Transverse colon (tissue), 4 donors: ENCODE data around the gene RAPGEF6. TPM values are rescaled to one million over a fixed set of nuclear protein-coding genes. Genes with fewer than 3 reads are reported as not detected.

ENCODE experiments used
- DNase-seq: peaks from one replicate; pipeline ENCODE4 v3.0.0-alpha.2; 2019
- H3K27ac ChIP-seq, 4 donors: fragments of 200-600 bp; sonication (generic); 2 replicates each; pipeline ENCODE4 v1.5.1; 2016 to 2018; ENCODE audit warnings: inconsistent platforms in 4 of 4
- H3K27me3 ChIP-seq: fragments of 200-600 bp; sonication (generic); 2 replicates; pipeline ENCODE4 v1.5.1; 2017; ENCODE audit warnings: inconsistent platforms
- H3K36me3 ChIP-seq, 4 donors: fragments of 200-600 bp; sonication (generic); 2 replicates each; pipeline ENCODE4 v1.5.1; 2017 to 2019; ENCODE audit warnings: inconsistent platforms in 4 of 4
- H3K4me1 ChIP-seq, 4 donors: fragments of 200-600 bp; sonication (generic); 2 replicates each; pipeline ENCODE4 v1.5.1; 2017 to 2020; ENCODE audit warnings: inconsistent platforms in 4 of 4
- H3K4me3 ChIP-seq, 4 donors: fragments of 200-600 bp; sonication (generic); 1 replicate in 1 of 4; 2 replicates in 3 of 4; pipeline versions ENCODE4 v1.5.1 to v1.6.1; 2017 to 2019; ENCODE audit warnings: inconsistent platforms in 4 of 4
- H3K9me3 ChIP-seq, 2 donors: fragments of 200-600 bp; sonication (generic); 2 replicates each; pipeline ENCODE4 v1.5.1; 2017 to 2019; ENCODE audit warnings: inconsistent platforms in 2 of 2
- CTCF ChIP-seq, 5 experiments: fragments of 200-600 bp in 3 of 5; fragments of 450-650 bp in 2 of 5; sonication (generic) in 3 of 5; IDR thresholded peaks; 1 replicate in 2 of 5; 2 replicates in 3 of 5; pipeline ENCODE4 v1.5.1; 2016 to 2017; ENCODE audit warnings: antibody characterized with exemption in 5 of 5, inconsistent platforms in 3 of 5, mild to moderate bottlenecking in 2 of 5, moderate library complexity in 1 of 5
- EP300 ChIP-seq: sonication (generic); formaldehyde crosslinking; IDR thresholded peaks from one replicate; pipeline ENCODE4 v1.6.1; 2017; ENCODE audit warnings: antibody characterized with exemption, low read depth
- POLR2A ChIP-seq: fragments of 450-650 bp; IDR thresholded peaks from one replicate; pipeline ENCODE4 v1.6.1; 2016; ENCODE audit warnings: antibody characterized with exemption, mild to moderate bottlenecking, moderate library complexity
- POLR2AphosphoS5 ChIP-seq, 3 donors: sonication (generic); formaldehyde crosslinking; IDR thresholded peaks; one replicate each; pipeline ENCODE4 v1.6.1; 2016; ENCODE audit warnings: antibody characterized with exemption in 3 of 3
- WGBS, 2 donors: methylation state at CpG; one replicate each; pipeline ENCODE4 v1.1.5; 2018; ENCODE audit warnings: low coverage in 1 of 2; 5-methylcytosine and 5-hydroxymethylcytosine counted together
- in situ Hi-C, 4 donors: fragments of 200-750 bp; cut with MboI; loops; one replicate each; pipeline versions ENCODE4 v1.15.0 to v1.15.1; 2017; ENCODE audit warnings: low sequenced_read_pairs in 3 of 4, low pct_ligation_motif_present in 1 of 4, low pct_unique_long_range_greater_than_20kb in 1 of 4
- intact Hi-C: fragments of 100-400 bp; cut with DNase I; formaldehyde crosslinking; loops from one replicate; pipeline ENCODE4 v1.15.1; 2023; ENCODE audit warnings: low total_unique reads
- total RNA-seq, 4 donors: library from RNA; depleted of rRNA; stranded (reverse); fragments of >200 nt; gene quantifications; one replicate each; pipeline ENCODE4 v1.1.0, GENCODE V29; 2016

The RAPGEF6 gene
- total RNA-seq, 4 donors from 2014 or later, result 21.3 to 40.3 (median 35.9) TPM

- no peak for DNase-seq
- TF ChIP-seq POLR2A, result no peak
- no peak for TF ChIP-seq POLR2AphosphoS5 (IDR thresholded peaks at IDR 0.05)
- TF ChIP-seq CTCF (IDR thresholded peaks at IDR 0.05), result no peak
- TF ChIP-seq EP300, result no peak
- Histone ChIP-seq H3K4me1 (no peaks in the 10 kb centered on the region), H3K36me3 (no peaks in the 10 kb centered on the region), H3K9me3 (no peaks in the 10 kb centered on the region), H3K4me3 (no peak overlapping the region), H3K27me3 (no peaks in the 10 kb centered on the region), H3K27ac (no peak overlapping the region)
- intact Hi-C loops (no loop called here), in situ Hi-C loops (no loop called here)
- WGBS, 2 donors, result 99 to 100% methylated on average over 7 to 8 of the region's 8 CpGs
Measured at GRCh38 chr5:131575660-131576227, 59.3 kb downstream of the RAPGEF6 start.

GRCh38 chr5:131571669-131572168, 63.3 kb downstream of the RAPGEF6 start:
- no peak for DNase-seq
- WGBS, 2 donors, result 97 to 98% methylated on average over 7 to 9 of the region's 9 CpGs

GRCh38 chr5:131570757-131571156, 64.3 kb downstream of the RAPGEF6 start:
- H3K4me3 ChIP-seq, result no peak overlapping the region
- in situ Hi-C loops (no loop called here), intact Hi-C loops (no loop called here)
- 94 to 97% methylated on average over 4 to 7 of the region's 7 CpGs for WGBS, 2 donors
- no peak for DNase-seq
- no peaks in the 10 kb centered on the region for H3K27me3 ChIP-seq
- H3K36me3 ChIP-seq, result no peaks in the 10 kb centered on the region
- no peak for TF ChIP-seq CTCF (IDR thresholded peaks at IDR 0.05)
- TF ChIP-seq EP300, result no peak
- TF ChIP-seq POLR2A, result no peak
- no peak for TF ChIP-seq POLR2AphosphoS5 (IDR thresholded peaks at IDR 0.05)
- H3K4me1 ChIP-seq, result no peaks in the 10 kb centered on the region
- H3K9me3 ChIP-seq, result no peaks in the 10 kb centered on the region
- H3K27ac ChIP-seq, result no peak overlapping the region

More at GRCh38 chr5:131571669-131572168, 63.3 kb downstream of the RAPGEF6 start:
- intact Hi-C loops, result no loop called here
- H3K4me1 ChIP-seq, result no peaks in the 10 kb centered on the region
- no peaks in the 10 kb centered on the region for H3K36me3 ChIP-seq
- TF ChIP-seq POLR2A, result no peak
- no peak for TF ChIP-seq CTCF (IDR thresholded peaks at IDR 0.05)
- no peak for TF ChIP-seq POLR2AphosphoS5 (IDR thresholded peaks at IDR 0.05)
- TF ChIP-seq EP300, result no peak
- no peaks in the 10 kb centered on the region for H3K9me3 ChIP-seq
- H3K4me3 ChIP-seq, result no peak overlapping the region
- in situ Hi-C loops, result no loop called here
- H3K27ac ChIP-seq, result no peak overlapping the region
- no peaks in the 10 kb centered on the region for H3K27me3 ChIP-seq

- Histone ChIP-seq H3K36me3 (peaks cover 0 to under 1% (median 0%) of the 10 kb centered on the region in 4 donors), H3K4me1 (no peaks in the 10 kb centered on the region), H3K4me3 (no peak overlapping the region), H3K9me3 (no peaks in the 10 kb centered on the region), H3K27me3 (no peaks in the 10 kb centered on the region), H3K27ac (no peak overlapping the region)
- DNase-seq, result no peak
- 91 to 98% methylated on average over 4 of the region's 4 CpGs for WGBS, 2 donors
- in situ Hi-C loops, result no loop called here
- intact Hi-C loops, result no loop called here
- TF ChIP-seq POLR2AphosphoS5 (IDR thresholded peaks at IDR 0.05) (no peak), POLR2A (no peak)
Measured at GRCh38 chr5:131564229-131564652, 70.8 kb downstream of the RAPGEF6 start.
